Panc1 (cell line): ENCODE measurements around the gene EPOP.

ENCODE experiments used
- POLR2AphosphoS5 ChIP-seq: IDR thresholded peaks from 2 replicates; pipeline ENCODE4 v1.6.1; 2012; ENCODE audit warnings: mild to moderate bottlenecking, low read depth, low read length, moderate library complexity
- REST ChIP-seq, 2 experiments: IDR thresholded peaks; 2 replicates each; pipeline ENCODE4 v1.6.1; 2011 to 2012; ENCODE audit warnings: low read depth in 2 of 2, control low read depth in 1 of 2, low read length in 1 of 2, mild to moderate bottlenecking in 1 of 2, moderate library complexity in 1 of 2; ENCODE audit not compliant: insufficient read depth in 1 of 2
- SIN3A ChIP-seq: IDR thresholded peaks from 2 replicates; pipeline ENCODE4 v1.6.1; 2012; ENCODE audit warnings: low read depth, mild to moderate bottlenecking, low read length, moderate library complexity, borderline replicate concordance; ENCODE audit not compliant: insufficient read depth
- TCF7L2 ChIP-seq: IDR thresholded peaks from 2 replicates; pipeline ENCODE4 v1.6.1; 2011; ENCODE audit warnings: mild to moderate bottlenecking, low read depth, low read length, inconsistent platforms
- TF ChIP-seq, protein P1 (sequence below): fragments of 450-650 bp; IDR thresholded peaks from 2 replicates; pipeline ENCODE4 v1.5.1; 2017; ENCODE audit warnings: mild to moderate bottlenecking

DNA sequence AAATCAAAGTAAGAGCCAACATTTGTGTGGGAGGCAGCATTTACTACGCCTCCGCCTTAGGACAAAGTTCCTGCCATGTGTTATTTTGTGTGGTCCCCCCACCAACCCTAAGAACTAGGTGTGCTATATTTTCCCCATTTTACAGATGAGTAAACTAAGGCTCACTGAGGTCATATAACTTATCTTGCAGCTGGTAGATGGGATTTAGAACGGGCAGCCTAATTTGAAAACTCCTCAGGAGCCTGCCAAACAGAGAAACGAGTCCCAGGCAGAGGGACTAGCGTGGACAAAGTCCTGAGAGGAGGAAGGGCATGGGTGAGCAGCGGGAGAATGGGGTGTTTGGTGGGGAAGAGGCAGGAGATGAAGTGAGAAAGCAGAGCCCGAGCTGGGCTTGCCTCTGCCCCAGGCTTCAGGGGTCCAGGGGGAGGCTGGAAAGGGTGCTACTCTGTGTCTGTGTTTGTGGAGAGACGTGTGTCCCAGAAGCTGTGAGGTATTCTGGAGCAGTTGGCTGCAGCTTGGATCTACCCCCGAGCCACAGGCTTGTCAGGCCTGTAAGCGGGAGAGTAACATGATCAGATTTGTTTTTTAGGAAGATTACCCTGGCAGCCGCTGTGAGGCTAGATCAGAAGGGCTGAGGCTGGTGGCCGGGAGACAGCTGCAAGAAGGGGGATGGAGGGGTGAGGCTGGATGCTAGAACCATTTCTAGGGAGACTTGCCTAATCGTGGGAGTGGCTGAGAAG, 35.3 kb upstream of the EPOP start:
- TF ChIP-seq POLR2AphosphoS5 = no peak
- TF ChIP-seq, protein P1, sequence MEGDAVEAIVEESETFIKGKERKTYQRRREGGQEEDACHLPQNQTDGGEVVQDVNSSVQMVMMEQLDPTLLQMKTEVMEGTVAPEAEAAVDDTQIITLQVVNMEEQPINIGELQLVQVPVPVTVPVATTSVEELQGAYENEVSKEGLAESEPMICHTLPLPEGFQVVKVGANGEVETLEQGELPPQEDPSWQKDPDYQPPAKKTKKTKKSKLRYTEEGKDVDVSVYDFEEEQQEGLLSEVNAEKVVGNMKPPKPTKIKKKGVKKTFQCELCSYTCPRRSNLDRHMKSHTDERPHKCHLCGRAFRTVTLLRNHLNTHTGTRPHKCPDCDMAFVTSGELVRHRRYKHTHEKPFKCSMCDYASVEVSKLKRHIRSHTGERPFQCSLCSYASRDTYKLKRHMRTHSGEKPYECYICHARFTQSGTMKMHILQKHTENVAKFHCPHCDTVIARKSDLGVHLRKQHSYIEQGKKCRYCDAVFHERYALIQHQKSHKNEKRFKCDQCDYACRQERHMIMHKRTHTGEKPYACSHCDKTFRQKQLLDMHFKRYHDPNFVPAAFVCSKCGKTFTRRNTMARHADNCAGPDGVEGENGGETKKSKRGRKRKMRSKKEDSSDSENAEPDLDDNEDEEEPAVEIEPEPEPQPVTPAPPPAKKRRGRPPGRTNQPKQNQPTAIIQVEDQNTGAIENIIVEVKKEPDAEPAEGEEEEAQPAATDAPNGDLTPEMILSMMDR = no peak
- TF ChIP-seq SIN3A = no peak
- no peak for TF ChIP-seq TCF7L2
- TF ChIP-seq REST (IDR thresholded peaks at IDR 0.05; ENCODE audit: insufficient read depth in 1 of 2, low read depth in 2 of 2, low read length in 1 of 2) = no peak
